GM18517 (cell line): ENCODE results near the gene ENAH.

ENCODE experiments used
- ATAC-seq: cut with Tn5 transposase; IDR thresholded peaks from one replicate; pipeline ENCODE4 v1.9.1; 2021; ENCODE audit warnings: mild to moderate bottlenecking, moderate library complexity; ENCODE audit not compliant: unreplicated experiment

Gene ENAH

DNA sequence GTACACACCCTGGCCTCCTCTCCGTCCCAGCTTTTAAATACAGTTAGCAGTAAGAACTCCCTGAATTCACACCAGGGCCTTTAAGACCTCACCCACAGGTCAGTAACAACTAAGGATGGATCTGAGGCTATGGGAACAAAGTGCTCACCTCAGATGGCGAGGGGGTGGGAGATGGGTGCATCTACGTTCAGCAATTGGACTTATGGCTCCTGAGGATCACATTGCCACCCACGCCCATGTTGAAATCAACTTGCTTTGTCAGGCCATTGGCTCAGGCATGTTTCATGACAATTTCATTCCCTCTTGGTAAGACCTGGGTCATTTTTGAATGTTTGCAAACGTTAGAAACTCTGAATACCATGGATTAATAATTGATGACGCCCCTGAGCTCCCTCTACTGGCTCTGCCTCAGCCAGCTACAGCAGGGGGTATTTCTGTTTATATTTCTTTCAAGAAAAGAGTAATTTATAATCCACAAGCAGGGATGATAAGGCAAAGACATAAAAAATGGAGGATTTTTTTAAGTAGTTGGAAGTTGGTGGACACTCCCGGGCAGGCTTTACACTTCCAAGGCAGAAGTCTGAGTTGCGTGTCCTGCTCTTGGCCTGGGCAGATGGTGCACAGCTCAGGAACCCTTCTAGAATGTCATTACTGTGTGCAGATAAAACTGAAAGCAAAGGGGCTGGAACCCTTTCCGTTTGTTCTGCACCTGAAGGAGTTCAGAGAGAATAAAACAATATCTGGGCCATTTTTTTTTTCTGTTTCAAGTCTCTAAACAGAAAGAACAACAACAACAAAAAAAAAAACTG lies 211.4 kb downstream of the ENAH start:
- ATAC-seq: no peak

- ATAC-seq: no peak
Observed at GRCh38 chr1:225440380-225441221, 212.3 kb downstream of the ENAH start.

DNA sequence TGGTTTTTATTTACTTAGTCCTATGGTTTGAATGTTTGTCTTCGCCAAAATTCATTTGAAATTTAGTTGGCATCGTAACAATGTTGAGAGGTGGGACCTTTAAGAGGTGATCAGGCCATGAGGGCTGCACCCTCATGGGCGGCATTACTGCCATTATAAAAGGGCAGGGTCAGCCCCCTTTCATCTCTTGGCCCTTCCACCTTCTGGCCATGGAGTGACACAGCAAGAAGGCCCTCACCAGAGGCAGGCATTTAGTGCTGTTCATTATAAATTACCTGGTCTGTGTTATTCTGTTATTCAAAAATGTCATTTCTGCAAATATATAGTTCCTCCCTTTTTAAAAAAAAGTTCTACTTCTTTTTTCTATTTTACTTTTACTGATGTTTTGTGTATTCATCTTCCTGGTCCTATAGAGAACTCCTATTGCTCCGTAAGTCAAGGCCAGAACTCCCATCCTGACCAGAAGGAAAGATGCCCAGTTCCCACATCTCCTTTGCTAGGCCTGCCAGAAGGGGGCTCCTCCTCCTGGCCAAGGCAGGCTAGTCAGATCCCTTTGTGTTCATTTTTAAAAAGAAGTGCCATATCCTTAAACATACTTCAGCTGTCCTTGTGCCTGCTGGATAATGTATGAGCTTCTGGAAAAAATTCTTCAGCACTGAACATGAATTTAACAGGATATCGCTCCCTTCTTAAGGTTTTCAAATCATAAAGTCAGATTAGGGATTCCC lies 215.0 kb downstream of the ENAH start:
- ATAC-seq: no peak
